K562 (cell line): Measurements from ENCODE around the gene GPRASP3. TPM values are rescaled to one million over a fixed set of nuclear protein-coding genes. Genes with fewer than 3 reads are reported as not detected.

Experiments
- CBFA2T2 ChIP-seq: fragments of 450-650 bp; conservative IDR thresholded peaks from 2 replicates; pipeline ENCODE4 v1.6.1; 2017; ENCODE audit warnings: mild to moderate bottlenecking
- CREB3L1 ChIP-seq: fragments of 450-650 bp; IDR thresholded peaks from 2 replicates; pipeline ENCODE4 v1.6.1; 2014; ENCODE audit warnings: low read depth, mild to moderate bottlenecking, moderate library complexity, borderline replicate concordance
- ESRRB ChIP-seq: fragments of 250-450 bp; sonication (Bioruptor Pico); IDR thresholded peaks from 2 replicates; pipeline ENCODE4 v1.5.0; 2020; ENCODE audit warnings: mild to moderate bottlenecking, moderate library complexity, borderline replicate concordance
- FOXK2 ChIP-seq, 2 experiments: fragments of 450-650 bp; IDR thresholded peaks in 1 of 2; conservative IDR thresholded peaks in 1 of 2; 2 replicates each; pipeline ENCODE4 v1.6.1; 2016; ENCODE audit warnings: low read depth in 2 of 2, mild to moderate bottlenecking in 1 of 2
- PHF20 ChIP-seq: fragments of 450-650 bp; IDR thresholded peaks from 2 replicates; pipeline ENCODE4 v1.6.1; 2018; ENCODE audit not compliant: partially characterized antibody
- REST ChIP-seq, 2 experiments: fragments of 450-650 bp; formaldehyde crosslinking in 1 of 2; IDR thresholded peaks; 2 replicates each; pipeline versions ENCODE4 v1.4.0 to v1.6.1; 2014 to 2020; ENCODE audit warnings: mild to moderate bottlenecking in 2 of 2, borderline replicate concordance in 1 of 2, low read depth in 1 of 2
- SIN3A ChIP-seq, 2 experiments: fragments of 150-350 bp in 1 of 2; IDR thresholded peaks; 2 replicates each; pipeline ENCODE4 v1.6.1; 2011 to 2016; ENCODE audit warnings: borderline replicate concordance in 2 of 2, low read depth in 2 of 2, low read length in 2 of 2, mild to moderate bottlenecking in 2 of 2, moderate library complexity in 2 of 2; ENCODE audit not compliant: control insufficient read depth in 1 of 2
- TOE1 ChIP-seq, 2 experiments: fragments of 450-650 bp in 1 of 2; sonication (generic) in 1 of 2; formaldehyde crosslinking in 1 of 2; IDR thresholded peaks; 2 replicates each; pipeline versions ENCODE4 v1.7.1 to v1.8.0; 2016 to 2022; ENCODE audit warnings: borderline replicate concordance in 2 of 2, mild to moderate bottlenecking in 2 of 2, antibody characterized with exemption in 1 of 2, inconsistent platforms in 1 of 2, low read depth in 1 of 2, missing genetic modification reagents in 1 of 2, moderate library complexity in 1 of 2
- VEZF1 ChIP-seq: fragments of 200-800 bp; sonication (Bioruptor generic); IDR thresholded peaks from 2 replicates; pipeline ENCODE4 v1.6.1; 2017; ENCODE audit warnings: missing genetic modification characterization, missing compliant biosample characterization
- ZNF146 ChIP-seq: IDR thresholded peaks from one replicate; pipeline ENCODE4 v1.6.1; 2018; ENCODE audit warnings: missing compliant biosample characterization; ENCODE audit not compliant: unreplicated experiment
- ZNF740 ChIP-seq, 3 experiments: fragments of 200-800 bp in 1 of 3; sonication (Bioruptor generic) in 1 of 3; sonication (generic) in 1 of 3; formaldehyde crosslinking in 1 of 3; IDR thresholded peaks; 2 replicates each; pipeline versions ENCODE4 v1.6.1 to v1.8.0; 2016 to 2022; ENCODE audit warnings: mild to moderate bottlenecking in 2 of 3, missing compliant biosample characterization in 2 of 3, missing genetic modification characterization in 2 of 3, missing genetic modification reagents in 1 of 3
- polyA plus RNA-seq, 8 experiments: library from polyadenylated mRNA; depleted of rRNA in 4 of 8; stranded (reverse) in 5 of 8; unstranded in 3 of 8; fragments of >200 nt; fragmentation: Nextera tagmentation in 2 of 8; fragmentation: Illumina TruSeq in 1 of 8; extraction: Ambion mirVana in 2 of 8; extraction: Trizol in 1 of 8; gene quantifications; 2 replicates each; pipeline versions ENCODE4 v1.2.1 to v1.2.3, GENCODE V29; 2011 to 2014; ENCODE audit warnings: inconsistent platforms in 1 of 8, missing spikeins in 1 of 8
- total RNA-seq, 7 experiments: library from RNA; depleted of rRNA in 6 of 7; stranded (reverse); fragments of >200 nt in 6 of 7; fragmentation: Illumina TruSeq in 2 of 7; extraction: Trizol in 2 of 7; gene quantifications; 2 replicates each; pipeline versions ENCODE4 v1.2.1 to v1.2.3, GENCODE V29; 2011 to 2021; ENCODE audit warnings: low replicate concordance in 1 of 7

Gene GPRASP3
- total and polyA plus RNA-seq, 9 of the 15 experiments (the other 6 are each of a cell fraction or from before 2014, with no cell fraction given), result 0.50 to 1.9 (median 1.1) TPM

- TF ChIP-seq CREB3L1 (no peak), CBFA2T2 (peak; percentile 93), ZNF740 (CRISPR knock-in tag; IDR thresholded peaks at IDR 0.05) (no peak), ZNF740 (tag; IDR thresholded peaks at IDR 0.05) (no peak), PHF20 (peak; percentile 97), SIN3A (IDR thresholded peaks at IDR 0.05; ENCODE audit: borderline replicate concordance in 2 of 2, control insufficient read depth in 1 of 2, low read depth in 2 of 2, low read length in 2 of 2) (peak; percentile 65 to 84; a peak in 2 of 4 replicates), REST (IDR thresholded peaks at IDR 0.05; ENCODE audit: borderline replicate concordance) (peak; percentile 93), REST (CRISPR knock-in tag; IDR thresholded peaks at IDR 0.05; ENCODE audit: low read depth) (no peak), TOE1 (IDR thresholded peaks at IDR 0.05; ENCODE audit: borderline replicate concordance) (peak; percentile 95), TOE1 (CRISPR knock-in tag; IDR thresholded peaks at IDR 0.05; ENCODE audit: borderline replicate concordance, low read depth) (no peak), ZNF146 (CRISPR knock-in tag) (no peak), FOXK2 (conservative IDR thresholded peaks at IDR 0.05 in 1 of 2, IDR thresholded peaks at IDR 0.05 in 1 of 2; ENCODE audit: low read depth in 2 of 2) (peak; percentile 37 to 72; a peak in 3 of 4 replicates), VEZF1 (CRISPR knock-in tag) (no peak), ESRRB (CRISPR knock-in tag) (no peak)
Measured at GRCh38 chrX:102720237-102721168, at the start of gene GPRASP3 (continued).
